GM19351 (cell line): ENCODE data around the gene CNTRL.

Source experiments
- ATAC-seq: cut with Tn5 transposase; IDR thresholded peaks from one replicate; pipeline ENCODE4 v1.9.1; 2021; ENCODE audit warnings: mild to moderate bottlenecking, moderate library complexity; ENCODE audit not compliant: unreplicated experiment

CNTRL gene

DNA sequence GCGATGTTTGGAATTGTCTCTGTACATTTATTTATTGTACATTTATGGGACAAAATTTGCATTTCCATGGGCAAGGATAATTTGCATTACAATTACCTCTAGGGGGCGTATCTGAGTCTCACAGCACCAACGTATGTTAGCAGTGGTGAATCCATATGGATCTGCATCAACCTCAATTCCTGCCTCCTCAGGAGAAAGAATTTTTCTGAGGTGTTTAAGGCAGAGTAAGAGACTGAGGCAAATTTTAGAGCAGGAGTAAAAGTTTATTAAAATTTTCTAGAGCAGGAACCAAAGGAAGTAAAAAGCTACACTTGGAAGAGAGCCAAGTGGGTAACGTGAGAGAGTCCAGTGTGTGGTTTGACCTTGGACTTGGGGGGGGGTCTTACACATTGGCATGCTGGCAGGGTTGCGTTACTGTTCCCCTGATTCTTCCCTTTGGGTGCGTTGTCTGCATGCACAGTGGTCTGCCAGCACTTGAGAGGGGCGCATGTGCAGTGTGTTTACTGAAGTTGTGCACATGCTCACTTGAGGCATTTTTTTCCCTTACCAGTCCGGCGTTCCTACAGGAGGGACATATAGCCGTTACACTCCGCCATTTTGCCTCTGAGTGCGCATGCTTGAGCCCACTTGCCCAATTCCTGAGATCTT, 147.9 kb downstream of the CNTRL start:
- ATAC-seq = no peak

DNA sequence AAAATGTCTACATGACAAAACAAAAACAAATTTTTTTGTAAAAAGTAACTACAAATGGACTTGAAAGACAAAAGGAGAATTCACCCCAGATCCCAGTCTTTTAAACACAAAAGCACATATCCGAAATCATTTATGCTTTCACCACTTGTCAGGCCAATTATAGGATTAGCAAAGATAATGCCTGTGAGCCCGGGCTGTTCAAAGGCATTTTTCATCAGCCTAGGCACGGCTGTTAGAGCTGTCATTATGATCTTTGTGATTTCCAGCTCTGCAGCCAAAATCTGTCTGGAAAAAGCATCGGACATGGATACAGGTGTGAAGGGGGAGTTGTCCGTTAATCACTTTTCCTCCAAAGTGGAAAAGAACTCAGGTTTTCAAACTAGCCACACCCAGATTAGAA, 150.5 kb downstream of the CNTRL start:
- no peak for ATAC-seq

DNA sequence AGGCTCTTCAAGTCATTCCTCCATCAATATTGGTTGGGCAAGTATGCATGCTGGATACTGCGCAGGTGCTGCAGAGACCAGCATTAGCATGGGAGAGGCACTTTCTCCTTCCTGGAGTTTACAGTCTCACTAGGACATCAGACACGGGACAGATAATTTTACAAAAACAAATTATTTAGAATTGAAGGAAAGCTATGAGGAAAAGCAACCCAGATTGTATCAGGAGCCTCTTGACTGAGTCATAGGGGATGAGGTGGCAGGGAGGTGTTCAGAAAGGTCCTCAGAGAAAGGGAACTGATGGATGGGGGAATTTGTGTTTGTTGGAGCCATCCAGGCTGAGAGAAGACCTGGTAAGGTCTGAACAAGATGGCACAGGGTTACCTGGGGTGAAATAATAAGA, 151.4 kb downstream of the CNTRL start:
- ATAC-seq = no peak
